ENCODE data around the gene SRPX2. TPM values are rescaled to one million over a fixed set of nuclear protein-coding genes. Genes with fewer than 3 reads are reported as not detected.

Gene SRPX2
- total RNA-seq, 1 donor from 2014 or later: 0.38 TPM

- H3K36me3 Mint-ChIP-seq (ENCODE audit: insufficient read depth): peaks cover 1% of the 10 kb centered on the region
- peaks cover 12% of the 10 kb centered on the region for H3K9me3 Mint-ChIP-seq (ENCODE audit: low read depth)
- H3K4me1 Mint-ChIP-seq (ENCODE audit: low read depth): no peaks in the 10 kb centered on the region
- TF ChIP-seq CTCF (IDR thresholded peaks at IDR 0.05; ENCODE audit: unreplicated experiment): no peak
- DNase-seq (ENCODE audit: low spot score, unreplicated experiment): no peak
- H3K27ac Mint-ChIP-seq: no peak overlapping the region
- no peaks in the 10 kb centered on the region for H3K27me3 Mint-ChIP-seq
- no peak overlapping the region for H3K4me3 Mint-ChIP-seq (ENCODE audit: low read depth)
These were observed 43.5 kb downstream of the SRPX2 start for GRCh38 chrX:100687546-100687945.

- H3K27ac Mint-ChIP-seq: no peak overlapping the region
- peaks cover 18% of the 10 kb centered on the region for H3K9me3 Mint-ChIP-seq (ENCODE audit: low read depth)
- no peaks in the 10 kb centered on the region for H3K4me1 Mint-ChIP-seq (ENCODE audit: low read depth)
- DNase-seq (ENCODE audit: low spot score, unreplicated experiment): no peak
- H3K27me3 Mint-ChIP-seq: no peaks in the 10 kb centered on the region
- peaks cover 4% of the 10 kb centered on the region for H3K36me3 Mint-ChIP-seq (ENCODE audit: insufficient read depth)
- no peak overlapping the region for H3K4me3 Mint-ChIP-seq (ENCODE audit: low read depth)
- TF ChIP-seq CTCF (IDR thresholded peaks at IDR 0.05; ENCODE audit: unreplicated experiment): no peak
These were observed 51.3 kb downstream of the SRPX2 start for GRCh38 chrX:100695302-100695701.

- no peak for DNase-seq (ENCODE audit: low spot score, unreplicated experiment)
- no peak overlapping the region for H3K4me3 Mint-ChIP-seq (ENCODE audit: low read depth)
- no peaks in the 10 kb centered on the region for H3K4me1 Mint-ChIP-seq (ENCODE audit: low read depth)
- H3K27me3 Mint-ChIP-seq: no peaks in the 10 kb centered on the region
- peaks cover 18% of the 10 kb centered on the region for H3K9me3 Mint-ChIP-seq (ENCODE audit: low read depth)
- H3K36me3 Mint-ChIP-seq (ENCODE audit: insufficient read depth): peaks cover 4% of the 10 kb centered on the region
- TF ChIP-seq CTCF (IDR thresholded peaks at IDR 0.05; ENCODE audit: unreplicated experiment): no peak
- H3K27ac Mint-ChIP-seq: no peak overlapping the region
These were observed 52.0 kb downstream of the SRPX2 start for GRCh38 chrX:100695991-100696390.

- Mint-ChIP-seq H3K4me1 (ENCODE audit: low read depth) (no peaks in the 10 kb centered on the region), H3K27me3 (no peaks in the 10 kb centered on the region), H3K4me3 (ENCODE audit: low read depth) (no peak overlapping the region), H3K36me3 (ENCODE audit: insufficient read depth) (peaks cover 7% of the 10 kb centered on the region), H3K9me3 (ENCODE audit: low read depth) (peaks cover 20% of the 10 kb centered on the region), H3K27ac (peak overlapping the region; percentile 1)
- TF ChIP-seq CTCF (IDR thresholded peaks at IDR 0.05; ENCODE audit: unreplicated experiment): no peak
- DNase-seq (ENCODE audit: low spot score, unreplicated experiment): no peak
These were observed 52.8 kb downstream of the SRPX2 start for GRCh38 chrX:100696699-100697351.

- H3K9me3 Mint-ChIP-seq (ENCODE audit: low read depth): peaks cover 15% of the 10 kb centered on the region
- H3K4me3 Mint-ChIP-seq (ENCODE audit: low read depth): no peak overlapping the region
- no peaks in the 10 kb centered on the region for H3K4me1 Mint-ChIP-seq (ENCODE audit: low read depth)
- H3K36me3 Mint-ChIP-seq (ENCODE audit: insufficient read depth): peaks cover 4% of the 10 kb centered on the region
- no peaks in the 10 kb centered on the region for H3K27me3 Mint-ChIP-seq
- DNase-seq (ENCODE audit: low spot score, unreplicated experiment): no peak
- no peak overlapping the region for H3K27ac Mint-ChIP-seq
- no peak for TF ChIP-seq CTCF (IDR thresholded peaks at IDR 0.05; ENCODE audit: unreplicated experiment)
These were observed 54.6 kb downstream of the SRPX2 start for GRCh38 chrX:100698551-100698950.
